Trophoblast cell (in vitro differentiated cells and primary cell): ENCODE results near the gene IL1RAPL1.

Source experiments
- DNase-seq, 2 donors: peaks; one replicate each; pipeline ENCODE4 v3.0.0-alpha.2; 2016
- H2AFZ ChIP-seq: 2 replicates; pipeline ENCODE4 v1.6.1; 2013; ENCODE audit warnings: low read length, moderate library complexity, mild to moderate bottlenecking; ENCODE audit not compliant: insufficient read depth, poor library complexity
- H2AK5ac ChIP-seq: 2 replicates; pipeline ENCODE4 v1.6.1; 2013; ENCODE audit warnings: mild to moderate bottlenecking, low read length
- H2BK120ac ChIP-seq: 2 replicates; pipeline ENCODE4 v1.6.1; 2013; ENCODE audit warnings: low read length, mild to moderate bottlenecking, moderate library complexity; ENCODE audit not compliant: insufficient read depth, poor library complexity
- H2BK12ac ChIP-seq: 2 replicates; pipeline ENCODE4 v1.6.1; 2013; ENCODE audit warnings: mild to moderate bottlenecking, low read length, moderate library complexity
- H2BK5ac ChIP-seq: 2 replicates; pipeline ENCODE4 v1.6.1; 2013; ENCODE audit warnings: low read length, low read depth, moderate library complexity, mild to moderate bottlenecking; ENCODE audit not compliant: poor library complexity
- H3K14ac ChIP-seq: 2 replicates; pipeline ENCODE4 v1.6.1; 2013; ENCODE audit warnings: mild to moderate bottlenecking, low read length
- H3K18ac ChIP-seq: 2 replicates; pipeline ENCODE4 v1.6.1; 2013; ENCODE audit warnings: mild to moderate bottlenecking, low read length
- H3K23ac ChIP-seq: 2 replicates; pipeline ENCODE4 v1.6.1; 2013; ENCODE audit warnings: low read length
- H3K27ac ChIP-seq: 2 replicates; pipeline ENCODE4 v1.5.1; 2013; ENCODE audit warnings: low read depth, mild to moderate bottlenecking, inconsistent platforms, low read length, moderate library complexity
- H3K27me3 ChIP-seq: 2 replicates; pipeline ENCODE4 v1.6.1; 2013; ENCODE audit warnings: inconsistent platforms, mild to moderate bottlenecking, low read length, moderate library complexity; ENCODE audit not compliant: insufficient read depth
- H3K36me3 ChIP-seq, 2 experiments: 1 replicate in 1 of 2; 2 replicates in 1 of 2; pipeline ENCODE4 v1.6.1; 2013; ENCODE audit warnings: low read length in 2 of 2, mild to moderate bottlenecking in 2 of 2, moderate library complexity in 1 of 2; ENCODE audit not compliant: insufficient read depth in 2 of 2, control insufficient read depth in 1 of 2
- H3K4ac ChIP-seq: 2 replicates; pipeline ENCODE4 v1.6.1; 2013; ENCODE audit warnings: low read depth, mild to moderate bottlenecking, low read length, moderate library complexity
- H3K4me1 ChIP-seq, 2 experiments: 1 replicate in 1 of 2; 2 replicates in 1 of 2; pipeline ENCODE4 v1.6.1; 2013; ENCODE audit warnings: low read length in 2 of 2, mild to moderate bottlenecking in 2 of 2, moderate library complexity in 1 of 2; ENCODE audit not compliant: insufficient read depth in 2 of 2, control insufficient read depth in 1 of 2
- H3K4me2 ChIP-seq: 2 replicates; pipeline ENCODE4 v1.6.1; 2013; ENCODE audit warnings: inconsistent platforms, mild to moderate bottlenecking, low read length, moderate library complexity
- H3K4me3 ChIP-seq: 2 replicates; pipeline ENCODE4 v1.5.1; 2013; ENCODE audit warnings: mild to moderate bottlenecking, low read depth, low read length, inconsistent platforms
- H3K79me1 ChIP-seq: one replicate; pipeline ENCODE4 v1.6.1; 2013; ENCODE audit warnings: low read length
- H3K79me2 ChIP-seq: 2 replicates; pipeline ENCODE4 v1.6.1; 2013; ENCODE audit warnings: low read length, mild to moderate bottlenecking; ENCODE audit not compliant: control insufficient read depth, insufficient read depth, poor library complexity
- H3K9ac ChIP-seq: 2 replicates; pipeline ENCODE4 v1.6.1; 2013; ENCODE audit warnings: mild to moderate bottlenecking, low read length
- H3K9me3 ChIP-seq: 2 replicates; pipeline ENCODE4 v1.6.1; 2013; ENCODE audit warnings: low read depth, mild to moderate bottlenecking, control low read depth, inconsistent platforms, low read length; ENCODE audit not compliant: insufficient read depth
- H4K12ac ChIP-seq: 2 replicates; pipeline ENCODE4 v1.6.1; 2013; ENCODE audit warnings: low read depth, mild to moderate bottlenecking, low read length, moderate library complexity
- H4K8ac ChIP-seq: 2 replicates; pipeline ENCODE4 v1.6.1; 2013; ENCODE audit warnings: low read depth, mild to moderate bottlenecking, low read length, moderate library complexity
- H4K91ac ChIP-seq: one replicate; pipeline ENCODE4 v1.6.1; 2013; ENCODE audit warnings: low read depth, mild to moderate bottlenecking, low read length, moderate library complexity
- WGBS: extraction: QIAGEN DNeasy Blood & Tissue Kit; methylation state at CpG from one replicate; pipeline ENCODE4 v1.1.7; 2013; ENCODE audit warnings: missing lambda C conversion rate; ENCODE audit not compliant: insufficient read length, insufficient coverage; ENCODE audit errors: extremely low coverage; 5-methylcytosine and 5-hydroxymethylcytosine counted together

The IL1RAPL1 gene

GRCh38 chrX:28582511-28582910 is 4.7 kb upstream of the IL1RAPL1 start:
- H3K36me3 ChIP-seq: no peaks in the 10 kb centered on the region
- H2AFZ ChIP-seq: no peak overlapping the region
- H3K14ac ChIP-seq: no peak overlapping the region
- H2BK12ac ChIP-seq: no peak overlapping the region
- H3K27ac ChIP-seq: no peak overlapping the region
- H3K18ac ChIP-seq: no peak overlapping the region
- no peak overlapping the region for H3K23ac ChIP-seq
- H3K4me1 ChIP-seq: no peaks in the 10 kb centered on the region
- no peak overlapping the region for H2AK5ac ChIP-seq
- no peak overlapping the region for H3K4me3 ChIP-seq
- DNase-seq: no peak
- no peak overlapping the region for H3K9ac ChIP-seq
- no peak overlapping the region for H3K4me2 ChIP-seq
- H4K12ac ChIP-seq: no peak overlapping the region
- no peak overlapping the region for H4K91ac ChIP-seq
- H3K79me2 ChIP-seq: no peaks in the 10 kb centered on the region
- no peak overlapping the region for H2BK120ac ChIP-seq
- no peak overlapping the region for H4K8ac ChIP-seq
- no peaks in the 10 kb centered on the region for H3K9me3 ChIP-seq
- H3K79me1 ChIP-seq: no peaks in the 10 kb centered on the region
- no peaks in the 10 kb centered on the region for H3K27me3 ChIP-seq
- no peak overlapping the region for H3K4ac ChIP-seq
- no CpG with 5 or more reads among the region's 4 CpGs for WGBS
- no peak overlapping the region for H2BK5ac ChIP-seq

- Histone ChIP-seq H3K27me3 (no peaks in the 10 kb centered on the region), H3K27ac (no peak overlapping the region), H3K4me3 (no peak overlapping the region), H3K18ac (no peak overlapping the region), H3K4ac (no peak overlapping the region), H3K14ac (no peak overlapping the region), H2BK120ac (no peak overlapping the region), H2AFZ (no peak overlapping the region), H4K12ac (no peak overlapping the region), H3K4me1 (no peaks in the 10 kb centered on the region), H3K9ac (no peak overlapping the region), H3K79me2 (no peaks in the 10 kb centered on the region), H4K8ac (no peak overlapping the region), H2BK12ac (no peak overlapping the region), H3K9me3 (no peaks in the 10 kb centered on the region), H3K23ac (no peak overlapping the region), H4K91ac (no peak overlapping the region), H3K79me1 (no peaks in the 10 kb centered on the region), H2AK5ac (no peak overlapping the region), H2BK5ac (no peak overlapping the region), H3K36me3 (no peaks in the 10 kb centered on the region), H3K4me2 (no peak overlapping the region)
- DNase-seq: no peak
Measured at GRCh38 chrX:28584025-28584424, 3.2 kb upstream of the IL1RAPL1 start.

- no peak overlapping the region for H3K9ac ChIP-seq
- H4K91ac ChIP-seq: no peak overlapping the region
- WGBS: no CpG with 5 or more reads among the region's 10 CpGs
- no peak overlapping the region for H3K4ac ChIP-seq
- H3K79me2 ChIP-seq: no peaks in the 10 kb centered on the region
- no peaks in the 10 kb centered on the region for H3K4me1 ChIP-seq
- H3K36me3 ChIP-seq: no peaks in the 10 kb centered on the region
- no peaks in the 10 kb centered on the region for H3K9me3 ChIP-seq
- DNase-seq: no peak
- no peak overlapping the region for H3K27ac ChIP-seq
- H4K8ac ChIP-seq: no peak overlapping the region
- H3K79me1 ChIP-seq: no peaks in the 10 kb centered on the region
- no peak overlapping the region for H4K12ac ChIP-seq
- no peak overlapping the region for H3K18ac ChIP-seq
- H3K4me2 ChIP-seq: peak overlapping the region; percentile 50
- H2BK5ac ChIP-seq: no peak overlapping the region
- no peak overlapping the region for H3K4me3 ChIP-seq
- H2AFZ ChIP-seq: no peak overlapping the region
- no peak overlapping the region for H3K14ac ChIP-seq
- no peak overlapping the region for H3K23ac ChIP-seq
- H2BK12ac ChIP-seq: no peak overlapping the region
- H2BK120ac ChIP-seq: no peak overlapping the region
- no peak overlapping the region for H2AK5ac ChIP-seq
- H3K27me3 ChIP-seq: no peaks in the 10 kb centered on the region
Measured at GRCh38 chrX:28585767-28586166, 1.5 kb upstream of the IL1RAPL1 start.

DNA sequence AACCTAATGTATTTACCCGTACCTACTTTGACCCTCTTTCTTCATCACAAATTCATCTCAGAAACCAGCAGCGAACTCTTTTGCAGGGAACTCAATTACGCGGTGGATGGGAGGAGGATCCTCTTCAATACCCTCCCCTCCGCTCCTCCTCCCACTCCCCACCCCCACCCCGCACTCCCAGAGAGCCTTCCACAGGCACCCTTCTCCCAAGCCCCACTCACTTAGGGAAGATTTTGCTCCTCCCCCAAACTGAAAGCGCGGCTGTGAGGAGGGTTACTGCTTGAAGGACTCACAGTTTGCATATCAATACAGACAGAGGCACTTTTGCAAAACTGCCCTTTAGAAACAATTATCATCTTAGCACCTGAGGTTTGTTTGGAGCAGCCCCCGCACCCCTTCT is 960 bp upstream of the IL1RAPL1 start:
- Histone ChIP-seq H3K18ac (no peak overlapping the region), H3K27me3 (no peaks in the 10 kb centered on the region), H3K14ac (no peak overlapping the region), H3K79me2 (no peaks in the 10 kb centered on the region), H3K4ac (no peak overlapping the region), H3K79me1 (no peaks in the 10 kb centered on the region), H2BK12ac (no peak overlapping the region), H4K91ac (no peak overlapping the region), H3K4me2 (peak overlapping the region; percentile 50), H2AK5ac (no peak overlapping the region), H3K36me3 (no peaks in the 10 kb centered on the region), H4K8ac (no peak overlapping the region), H2AFZ (no peak overlapping the region), H2BK120ac (no peak overlapping the region), H3K4me1 (no peaks in the 10 kb centered on the region), H3K23ac (no peak overlapping the region), H3K9ac (no peak overlapping the region), H4K12ac (no peak overlapping the region), H3K9me3 (no peaks in the 10 kb centered on the region), H3K27ac (no peak overlapping the region), H3K4me3 (no peak overlapping the region), H2BK5ac (no peak overlapping the region)
- no peak for DNase-seq
- WGBS: no CpG with 5 or more reads among the region's 9 CpGs
